Kidney epithelial cell (primary cell): ENCODE results near the gene JOSD2. TPM values are rescaled to one million over a fixed set of nuclear protein-coding genes. Genes with fewer than 3 reads are reported as not detected.

Source experiments
- DNase-seq: peaks from one replicate; pipeline ENCODE4 v3.0.0-alpha.2; 2010; ENCODE audit warnings: low read depth
- H3K27me3 ChIP-seq: 2 replicates; pipeline ENCODE4 v1.6.0; 2011; ENCODE audit warnings: low read length; ENCODE audit not compliant: control insufficient read depth, insufficient read depth
- H3K36me3 ChIP-seq: 2 replicates; pipeline ENCODE4 v1.5.1; 2011; ENCODE audit warnings: low read length; ENCODE audit not compliant: control insufficient read depth, insufficient read depth
- H3K4me3 ChIP-seq: 2 replicates; pipeline ENCODE4 v1.5.1; 2011; ENCODE audit warnings: low read depth, mild to moderate bottlenecking, control low read depth, low read length
- total RNA-seq: library from RNA; depleted of rRNA; stranded (reverse); fragments of >200 nt; gene quantifications from 2 replicates; pipeline ENCODE4 v1.2.3, GENCODE V29; 2015
- TF ChIP-seq, protein P1 (sequence below): IDR thresholded peaks from 2 replicates; pipeline ENCODE4 v1.5.1; 2011; ENCODE audit warnings: mild to moderate bottlenecking, moderate library complexity, low read length, control low read depth, inconsistent platforms; ENCODE audit not compliant: insufficient read depth, poor library complexity, severe bottlenecking

JOSD2 gene
- total RNA-seq, 1 donor from 2014 or later, result 26.8 TPM

DNA sequence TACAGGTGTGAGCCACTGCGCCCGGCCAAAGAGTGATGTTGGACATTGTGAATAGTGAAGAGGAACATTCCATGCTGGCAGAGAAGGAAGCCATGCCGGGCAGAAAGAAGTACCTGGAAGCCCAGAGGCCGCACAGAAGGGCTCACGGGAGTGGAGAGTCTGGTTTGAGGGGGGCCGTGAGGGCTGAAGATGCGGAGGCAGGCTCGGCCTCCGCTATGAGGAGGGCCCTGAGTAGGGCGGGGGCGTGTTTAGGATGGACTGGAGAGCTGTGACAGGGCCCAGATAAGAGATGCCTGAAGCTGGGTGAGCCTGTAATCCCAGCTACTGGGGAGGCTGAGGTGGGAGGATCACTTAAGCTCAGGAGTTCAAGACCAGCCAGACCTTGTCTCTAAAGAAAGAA lies 1.6 kb downstream of the JOSD2 start:
- H3K4me3 ChIP-seq, result no peak overlapping the region
- no peak for DNase-seq
- no peaks in the 10 kb centered on the region for H3K36me3 ChIP-seq
- peaks cover 8% of the 10 kb centered on the region for H3K27me3 ChIP-seq
- TF ChIP-seq, protein P1, sequence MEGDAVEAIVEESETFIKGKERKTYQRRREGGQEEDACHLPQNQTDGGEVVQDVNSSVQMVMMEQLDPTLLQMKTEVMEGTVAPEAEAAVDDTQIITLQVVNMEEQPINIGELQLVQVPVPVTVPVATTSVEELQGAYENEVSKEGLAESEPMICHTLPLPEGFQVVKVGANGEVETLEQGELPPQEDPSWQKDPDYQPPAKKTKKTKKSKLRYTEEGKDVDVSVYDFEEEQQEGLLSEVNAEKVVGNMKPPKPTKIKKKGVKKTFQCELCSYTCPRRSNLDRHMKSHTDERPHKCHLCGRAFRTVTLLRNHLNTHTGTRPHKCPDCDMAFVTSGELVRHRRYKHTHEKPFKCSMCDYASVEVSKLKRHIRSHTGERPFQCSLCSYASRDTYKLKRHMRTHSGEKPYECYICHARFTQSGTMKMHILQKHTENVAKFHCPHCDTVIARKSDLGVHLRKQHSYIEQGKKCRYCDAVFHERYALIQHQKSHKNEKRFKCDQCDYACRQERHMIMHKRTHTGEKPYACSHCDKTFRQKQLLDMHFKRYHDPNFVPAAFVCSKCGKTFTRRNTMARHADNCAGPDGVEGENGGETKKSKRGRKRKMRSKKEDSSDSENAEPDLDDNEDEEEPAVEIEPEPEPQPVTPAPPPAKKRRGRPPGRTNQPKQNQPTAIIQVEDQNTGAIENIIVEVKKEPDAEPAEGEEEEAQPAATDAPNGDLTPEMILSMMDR, result no peak

DNA sequence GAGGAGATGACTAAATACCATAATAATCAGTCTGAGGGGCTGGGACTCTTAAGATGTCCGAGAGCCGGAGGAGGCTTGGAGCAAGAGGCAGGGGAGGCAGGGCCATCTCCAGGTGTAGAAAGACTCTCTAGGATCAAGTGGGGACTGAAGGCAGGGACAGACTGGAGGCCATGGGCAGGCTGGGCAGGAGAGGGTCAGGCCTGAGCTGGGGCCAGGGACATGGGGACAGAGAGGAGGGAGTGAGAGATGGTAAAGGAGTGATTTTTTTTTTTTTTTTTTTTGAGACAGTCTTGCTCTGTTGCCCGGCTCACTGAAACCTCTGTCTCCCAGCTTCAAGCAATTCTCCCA lies 2.2 kb downstream of the JOSD2 start:
- no peak for DNase-seq
- TF ChIP-seq, protein P1, result no peak
- Histone ChIP-seq H3K36me3 (no peaks in the 10 kb centered on the region), H3K4me3 (no peak overlapping the region), H3K27me3 (peaks cover 4% of the 10 kb centered on the region)

DNA sequence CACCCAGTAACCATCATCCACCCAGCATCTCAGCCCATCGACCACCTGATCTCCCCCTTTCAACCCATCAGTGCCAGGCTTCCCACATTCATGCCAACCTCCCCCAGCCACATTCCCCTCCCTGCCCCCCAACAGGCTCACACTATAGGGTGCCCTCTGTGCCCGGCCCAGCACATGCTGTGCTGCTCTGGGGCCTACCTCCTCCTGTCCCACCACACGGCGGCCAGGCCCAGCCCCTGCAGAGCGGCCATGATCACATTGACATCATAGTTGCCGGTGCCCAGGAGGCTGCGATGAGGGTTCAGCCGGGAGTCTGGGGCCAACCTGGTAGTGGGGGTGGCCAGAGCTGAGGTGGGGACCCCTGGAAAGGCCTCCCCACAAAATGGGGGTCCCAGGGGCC lies 3.6 kb downstream of the JOSD2 start:
- DNase-seq, result no peak
- no peaks in the 10 kb centered on the region for H3K36me3 ChIP-seq
- no peaks in the 10 kb centered on the region for H3K27me3 ChIP-seq
- no peak overlapping the region for H3K4me3 ChIP-seq
- TF ChIP-seq, protein P1, result no peak

DNA sequence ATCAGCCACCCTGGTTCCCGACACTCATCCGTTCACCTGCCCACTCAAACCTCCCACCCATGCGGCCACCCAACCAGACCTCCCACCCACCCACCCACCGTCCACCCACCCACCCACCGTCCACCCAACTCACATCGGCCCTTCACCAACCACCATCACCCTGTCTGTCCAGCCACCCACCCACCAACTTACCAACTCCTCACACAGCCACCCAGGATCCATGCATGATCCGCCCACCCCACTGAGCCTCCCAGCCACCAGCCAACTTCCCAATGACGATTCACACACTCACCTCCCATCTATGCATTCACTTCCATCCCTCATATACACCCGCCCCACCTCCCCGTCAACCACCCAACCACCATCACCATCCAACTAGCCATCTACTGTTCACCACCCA lies 4.3 kb downstream of the JOSD2 start:
- Histone ChIP-seq H3K36me3 (no peaks in the 10 kb centered on the region), H3K27me3 (peaks cover under 1% of the 10 kb centered on the region), H3K4me3 (no peak overlapping the region)
- TF ChIP-seq, protein P1, result no peak
- no peak for DNase-seq

DNA sequence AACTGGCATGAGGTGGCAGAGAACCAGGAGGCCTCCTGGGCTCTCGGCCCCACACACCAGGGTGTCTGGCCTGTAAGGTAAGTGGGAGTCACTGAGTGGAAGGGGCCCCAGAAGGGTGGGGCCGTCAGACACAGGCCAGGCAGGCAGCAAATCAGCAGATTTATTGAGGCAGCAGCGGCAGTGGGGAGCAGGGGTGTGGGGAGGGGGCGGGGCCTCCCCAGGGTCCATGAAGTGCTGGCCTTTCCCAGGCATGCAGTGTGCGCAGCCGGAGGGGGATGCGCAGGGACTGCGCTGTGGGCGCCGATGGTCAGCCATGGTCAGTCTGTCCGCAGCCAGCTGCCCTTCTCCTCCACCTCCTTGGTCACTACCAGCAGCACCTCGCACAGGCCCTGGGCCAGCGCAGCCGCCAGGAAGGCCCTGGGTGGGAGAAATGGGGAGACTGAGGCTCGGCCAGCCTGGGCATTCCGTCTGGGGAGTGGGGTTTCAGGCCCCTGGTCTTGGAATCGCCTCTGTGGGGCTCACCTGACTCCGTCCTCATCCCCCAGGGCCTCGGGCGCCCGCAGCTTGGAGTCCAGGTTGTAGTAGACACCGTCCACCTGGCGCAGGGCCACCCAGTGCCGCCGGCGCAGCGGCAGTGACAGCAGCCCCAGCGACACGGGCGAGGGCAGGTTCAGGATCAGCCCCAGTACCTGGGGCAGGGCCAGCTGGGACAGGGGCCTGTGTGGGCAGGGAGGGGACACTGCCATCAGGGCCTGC lies 5.0 kb downstream of the JOSD2 start:
- TF ChIP-seq, protein P1, result no peak
- DNase-seq, result no peak
- peaks cover 7% of the 10 kb centered on the region for H3K27me3 ChIP-seq
- no peaks in the 10 kb centered on the region for H3K36me3 ChIP-seq
- H3K4me3 ChIP-seq, result no peak overlapping the region
